Measurements from ENCODE around the gene C20orf202. TPM values are rescaled to one million over a fixed set of nuclear protein-coding genes. Genes with fewer than 3 reads are reported as not detected.
A peak's percentile ranks its signal among the peaks of the same experiment; 100 is the strongest.
"Not testable (repeated sequence)": the region's sequence is repeated elsewhere in the genome, so short reads cannot be mapped to it uniquely, and the experiment has no call there.

Gene C20orf202
- polyA plus RNA-seq, 1 experiment = not detected

DNA sequence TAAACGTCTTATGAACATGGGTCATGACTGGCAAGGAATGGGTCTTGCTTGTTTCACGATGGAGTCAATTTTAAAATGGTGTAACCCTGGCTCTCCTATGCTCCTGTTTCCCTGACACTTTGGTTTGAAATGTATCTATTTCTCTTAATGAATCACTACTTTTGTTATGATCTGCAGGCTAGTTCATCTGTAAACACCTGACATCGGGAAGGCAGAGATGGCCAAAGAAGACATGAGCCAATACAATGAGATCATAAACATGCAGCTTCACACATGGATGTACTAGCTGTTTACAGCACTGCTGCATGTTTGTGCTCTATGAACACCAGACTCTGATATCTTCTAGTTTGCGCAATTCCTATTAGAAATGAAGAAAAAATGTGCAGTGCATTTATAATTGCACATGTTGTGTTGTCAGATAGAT, 11.6 kb downstream of the C20orf202 start:
- TF ChIP-seq CTCF (IDR thresholded peaks at IDR 0.05; ENCODE audit: low read depth, low read length) = no peak
- DNase-seq (ENCODE audit: low read depth, low spot score) = peak; percentile 8
- ChIA-PET CTCF (interaction anchor here (2.3 kb wide), 1 partner anchor 13 kb away, joined by 8 read pairs; no protein-coding TSS in a partner anchor), POLR2A (no interaction called here)
- H3K27ac ChIP-seq (ENCODE audit: low read depth, low read length) = no peak overlapping the region
- no peaks in the 10 kb centered on the region for H3K9me3 ChIP-seq (ENCODE audit: control insufficient read depth, insufficient read depth, low read length)
- H3K4me3 ChIP-seq (ENCODE audit: low read depth, low read length) = no peak overlapping the region
- peaks cover 28% of the 10 kb centered on the region for H3K27me3 ChIP-seq (ENCODE audit: control insufficient read depth, insufficient read depth, low read length)

GRCh38 chr20:1215386-1216170, 12.3 kb downstream of the C20orf202 start:
- Histone ChIP-seq H3K27me3 (ENCODE audit: control insufficient read depth, insufficient read depth, low read length) (peaks cover 22% of the 10 kb centered on the region), H3K27ac (ENCODE audit: low read depth, low read length) (no peak overlapping the region), H3K9me3 (ENCODE audit: control insufficient read depth, insufficient read depth, low read length) (no peaks in the 10 kb centered on the region), H3K4me3 (ENCODE audit: low read depth, low read length) (no peak overlapping the region)
- no peak for TF ChIP-seq CTCF (IDR thresholded peaks at IDR 0.05; ENCODE audit: low read depth, low read length)
- POLR2A ChIA-PET = no interaction called here
- CTCF ChIA-PET = no interaction called here
- no peak for DNase-seq (ENCODE audit: low read depth, low spot score)

- CTCF ChIA-PET; POLR2A ChIA-PET; H3K9me3 ChIP-seq (ENCODE audit: control insufficient read depth, insufficient read depth, low read length); H3K4me3 ChIP-seq (ENCODE audit: low read depth, low read length); DNase-seq (ENCODE audit: low read depth, low spot score); H3K27ac ChIP-seq (ENCODE audit: low read depth, low read length): not testable (repeated sequence)
- peaks cover 22% of the 10 kb centered on the region for H3K27me3 ChIP-seq (ENCODE audit: control insufficient read depth, insufficient read depth, low read length)
Measured at GRCh38 chr20:1216527-1217427, 13.5 kb downstream of the C20orf202 start.

DNA sequence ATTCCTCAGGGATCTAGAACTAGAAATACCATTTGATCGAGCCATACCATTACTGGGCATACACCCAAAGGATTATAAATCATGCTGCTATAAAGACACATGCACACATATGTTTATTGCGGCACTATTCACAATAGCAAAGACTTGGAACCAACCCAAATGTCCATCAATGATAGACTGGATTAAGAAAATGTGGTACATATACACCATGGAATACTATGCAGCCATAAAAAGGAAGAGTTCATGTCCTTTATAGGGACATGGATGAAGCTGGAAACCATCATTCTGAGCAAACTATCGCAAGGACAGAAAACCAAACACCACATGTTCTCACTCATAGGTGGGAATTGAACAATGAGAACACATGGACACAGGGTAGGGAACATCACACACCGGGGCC, 19.5 kb downstream of the C20orf202 start:
- POLR2A ChIA-PET; CTCF ChIA-PET; DNase-seq (ENCODE audit: low read depth, low spot score); H3K27ac ChIP-seq (ENCODE audit: low read depth, low read length); H3K4me3 ChIP-seq (ENCODE audit: low read depth, low read length); H3K9me3 ChIP-seq (ENCODE audit: control insufficient read depth, insufficient read depth, low read length); H3K27me3 ChIP-seq (ENCODE audit: control insufficient read depth, insufficient read depth, low read length): not testable (repeated sequence)

DNA sequence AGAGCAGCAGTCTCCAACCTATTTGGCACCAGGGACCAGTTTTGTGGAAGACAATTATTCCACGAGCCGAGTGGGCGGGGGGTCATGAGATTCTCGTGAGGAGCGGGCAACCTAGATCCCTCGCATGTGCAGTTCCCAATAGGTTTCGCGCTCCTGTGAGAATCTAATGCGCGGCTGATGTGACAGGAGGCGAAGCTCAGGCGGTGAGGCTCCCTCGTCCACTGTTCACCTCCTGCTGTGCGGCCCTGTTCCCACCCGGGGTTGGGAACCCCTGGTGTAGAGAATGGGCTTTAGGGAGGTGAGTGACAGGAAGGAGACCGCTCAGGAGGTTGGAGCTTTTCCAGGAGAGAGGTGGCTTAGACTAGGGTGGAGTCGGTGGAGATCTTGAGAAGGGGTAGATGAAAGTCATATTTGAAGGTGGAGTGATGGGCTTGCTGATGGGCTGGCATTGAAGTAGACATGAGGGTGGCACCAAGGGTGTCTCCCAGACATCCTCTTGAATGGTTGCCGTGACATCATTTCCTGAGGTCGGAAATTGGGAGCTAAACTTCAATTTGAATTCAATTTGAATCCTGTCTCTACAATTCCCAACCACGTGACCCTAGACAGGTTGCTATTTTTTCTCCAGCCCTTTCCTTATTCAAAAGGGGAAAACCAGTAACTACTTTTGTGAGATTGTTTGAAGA, 21.1 kb downstream of the C20orf202 start:
- Histone ChIP-seq H3K27me3 (ENCODE audit: control insufficient read depth, insufficient read depth, low read length) (peaks cover 9% of the 10 kb centered on the region), H3K9me3 (ENCODE audit: control insufficient read depth, insufficient read depth, low read length) (no peaks in the 10 kb centered on the region), H3K4me3 (ENCODE audit: low read depth, low read length) (no peak overlapping the region), H3K27ac (ENCODE audit: low read depth, low read length) (no peak overlapping the region)
- CTCF ChIA-PET = interaction anchor here (1.0 to 1.6 kb wide), 3 partner anchors 11 to 279 kb away, joined by 3 to 5 read pairs (median 4); no protein-coding TSS in a partner anchor
- no peak for TF ChIP-seq CTCF (IDR thresholded peaks at IDR 0.05; ENCODE audit: low read depth, low read length)
- DNase-seq (ENCODE audit: low read depth, low spot score) = no peak
- POLR2A ChIA-PET = no interaction called here
